ENCODE measurements around the gene RAB6B. TPM values are rescaled to one million over a fixed set of nuclear protein-coding genes. Genes with fewer than 3 reads are reported as not detected.

RAB6B gene
- total and polyA plus RNA-seq, 2 of the 8 experiments (the other 6 are each of a cell fraction or from before 2014, with no cell fraction given) = 7.9 to 15.6 TPM

- TF ChIP-seq FOSL1 (IDR thresholded peaks at IDR 0.05; ENCODE audit: insufficient read depth, low read depth, low read length) (no peak), GTF2F1 (IDR thresholded peaks at IDR 0.05; ENCODE audit: borderline replicate concordance, low read depth, low read length) (no peak)
Measured at GRCh38 chr3:133938770-133939462, 43.2 kb upstream of the RAB6B start (continued).

Data from H1 (cell line).